Neural cell (in vitro differentiated cells): ENCODE data around the gene ASCC3. TPM values are rescaled to one million over a fixed set of nuclear protein-coding genes. Genes with fewer than 3 reads are reported as not detected.

Source experiments
- H2AFZ ChIP-seq: fragments of 200-600, 300-800 bp; sonication (generic), shearing (Covaris generic); 2 replicates; pipeline ENCODE4 v1.6.0; 2014; ENCODE audit warnings: low read depth, mild to moderate bottlenecking, antibody characterized with exemption, low read length, moderate library complexity
- H3F3A ChIP-seq: fragments of 200-600 bp; shearing (Covaris generic); 2 replicates; pipeline ENCODE4 v1.6.1; 2016; ENCODE audit warnings: mild to moderate bottlenecking, moderate library complexity, mixed read lengths, antibody characterized with exemption, low read length; ENCODE audit not compliant: insufficient read depth, poor library complexity, severe bottlenecking
- H3K27ac ChIP-seq: fragments of 200-600, 300-800 bp; sonication (generic), shearing (Covaris generic); 2 replicates; pipeline ENCODE4 v1.5.1; 2014; ENCODE audit warnings: mild to moderate bottlenecking, low read length, moderate library complexity
- H3K27me3 ChIP-seq: fragments of 300-800, 200-600 bp; sonication (generic), shearing (Covaris generic); 2 replicates; pipeline ENCODE4 v1.6.0; 2014; ENCODE audit warnings: mild to moderate bottlenecking, low read depth, low read length, moderate library complexity; ENCODE audit not compliant: insufficient read depth
- H3K36me3 ChIP-seq: fragments of 300-800, 200-600 bp; sonication (generic), shearing (Covaris generic); 2 replicates; pipeline ENCODE4 v1.5.1; 2014; ENCODE audit warnings: mild to moderate bottlenecking, antibody characterized with exemption, low read length, moderate library complexity; ENCODE audit not compliant: insufficient read depth
- H3K4me2 ChIP-seq: fragments of 300-800, 200-600 bp; sonication (generic), shearing (Covaris generic); 2 replicates; pipeline ENCODE4 v1.6.0; 2014; ENCODE audit warnings: mild to moderate bottlenecking, low read length
- H3K4me3 ChIP-seq: fragments of 300-800, 200-600 bp; sonication (generic), shearing (Covaris generic); 2 replicates; pipeline ENCODE4 v1.5.1; 2014; ENCODE audit warnings: mild to moderate bottlenecking, low read length, moderate library complexity
- H3K79me2 ChIP-seq: fragments of 200-600 bp; shearing (Covaris generic); replicated peaks from 2 replicates; pipeline ENCODE4 v1.6.0; 2014; ENCODE audit warnings: mild to moderate bottlenecking, low read length, moderate library complexity; ENCODE audit not compliant: insufficient read depth
- H3K9ac ChIP-seq: fragments of 300-800, 200-600 bp; sonication (generic), shearing (Covaris generic); 2 replicates; pipeline ENCODE4 v1.6.1; 2016; ENCODE audit warnings: mild to moderate bottlenecking, low read length, mixed read lengths
- H3K9me2 ChIP-seq: fragments of 200-600 bp; shearing (Covaris generic); 2 replicates; pipeline ENCODE4 v1.6.1; 2016; ENCODE audit warnings: mild to moderate bottlenecking, low read length, mixed read lengths; ENCODE audit not compliant: insufficient read depth
- H3K9me3 ChIP-seq: fragments of 200-600, 300-800 bp; sonication (generic), shearing (Covaris generic); 2 replicates; pipeline ENCODE4 v1.6.1; 2016; ENCODE audit warnings: mild to moderate bottlenecking, mixed run types, low read length, moderate library complexity, mixed read lengths
- H4K20me1 ChIP-seq: fragments of 200-600 bp; shearing (Covaris generic); 2 replicates; pipeline ENCODE4 v1.6.1; 2016; ENCODE audit warnings: mild to moderate bottlenecking, mixed run types; ENCODE audit not compliant: insufficient read depth
- EP300 ChIP-seq: fragments of 450-650 bp; conservative IDR thresholded peaks from 2 replicates; pipeline ENCODE4 v1.6.1; 2014; ENCODE audit warnings: antibody characterized with exemption, mild to moderate bottlenecking, moderate library complexity; ENCODE audit not compliant: poor library complexity, severe bottlenecking
- EZH2 ChIP-seq: fragments of 200-600, 300-800 bp; shearing (Covaris generic), sonication (generic); IDR thresholded peaks from 2 replicates; pipeline ENCODE4 v1.6.1; 2014; ENCODE audit warnings: antibody characterized with exemption, low read length, borderline replicate concordance, mild to moderate bottlenecking; ENCODE audit not compliant: insufficient read depth, poor library complexity, severe bottlenecking
- MXI1 ChIP-seq: fragments of 450-650 bp; conservative IDR thresholded peaks from 2 replicates; pipeline ENCODE4 v1.6.1; 2014; ENCODE audit warnings: antibody characterized with exemption, mild to moderate bottlenecking; ENCODE audit not compliant: poor library complexity, severe bottlenecking
- POLR2AphosphoS5 ChIP-seq: IDR thresholded peaks from 2 replicates; pipeline ENCODE4 v1.6.1; 2012
- RAD21 ChIP-seq: fragments of 450-650 bp; conservative IDR thresholded peaks from 2 replicates; pipeline ENCODE4 v1.6.1; 2014; ENCODE audit warnings: antibody characterized with exemption, mild to moderate bottlenecking, moderate library complexity
- REST ChIP-seq: IDR thresholded peaks from 2 replicates; pipeline ENCODE4 v1.6.1; 2012; ENCODE audit warnings: borderline replicate concordance
- SMC3 ChIP-seq: fragments of 450-650 bp; conservative IDR thresholded peaks from 2 replicates; pipeline ENCODE4 v1.6.1; 2014; ENCODE audit warnings: antibody characterized with exemption, mild to moderate bottlenecking, moderate library complexity; ENCODE audit not compliant: poor library complexity
- TAF1 ChIP-seq: IDR thresholded peaks from 2 replicates; pipeline ENCODE4 v1.6.1; 2012; ENCODE audit warnings: low read depth
- polyA plus RNA-seq: library from polyadenylated mRNA; depleted of rRNA; stranded (reverse); fragments of >200 nt; gene quantifications from 2 replicates; pipeline ENCODE4 v1.2.3, GENCODE V29; 2014
- TF ChIP-seq, protein P1 (sequence below): fragments of 450-650 bp; IDR thresholded peaks from 2 replicates; pipeline ENCODE4 v1.5.1; 2014; ENCODE audit warnings: antibody characterized with exemption, mild to moderate bottlenecking, moderate library complexity; ENCODE audit not compliant: poor library complexity, severe bottlenecking

ASCC3 gene
- polyA plus RNA-seq, 1 donor from 2014 or later: 14.9 TPM

DNA sequence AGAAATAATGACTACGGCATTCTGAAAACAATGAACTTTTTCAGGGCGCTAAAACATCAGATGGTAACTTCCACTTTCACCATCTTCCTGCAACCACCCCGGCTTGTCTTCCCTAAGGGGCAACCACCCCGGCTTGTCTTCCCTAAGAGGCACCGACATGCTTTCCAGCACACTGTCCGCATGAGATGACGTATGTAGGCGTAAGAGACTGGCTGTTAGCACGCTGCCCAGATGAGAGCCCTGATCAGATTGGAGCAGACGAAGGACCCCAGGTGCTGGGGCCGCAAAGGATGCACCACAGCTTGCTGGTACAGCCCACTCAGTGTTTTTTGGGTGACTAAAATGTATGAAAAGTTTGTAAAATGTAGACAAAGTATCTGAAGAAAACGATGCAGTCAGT lies 29.3 kb downstream of the ASCC3 start:
- no peak overlapping the region for H3K4me2 ChIP-seq
- no peak overlapping the region for H3K4me3 ChIP-seq
- H3K79me2 ChIP-seq: no peaks in the 10 kb centered on the region
- no peaks in the 10 kb centered on the region for H3K27me3 ChIP-seq
- H3F3A ChIP-seq: no peaks in the 10 kb centered on the region
- TF ChIP-seq POLR2AphosphoS5 (no peak), MXI1 (no peak)
- H3K36me3 ChIP-seq: no peaks in the 10 kb centered on the region
- H3K9me2 ChIP-seq: no peaks in the 10 kb centered on the region
- H3K27ac ChIP-seq: no peak overlapping the region
- no peak overlapping the region for H3K9ac ChIP-seq
- no peaks in the 10 kb centered on the region for H3K9me3 ChIP-seq
- no peak overlapping the region for H2AFZ ChIP-seq
- no peaks in the 10 kb centered on the region for H4K20me1 ChIP-seq

- Histone ChIP-seq H3K4me2 (no peak overlapping the region), H2AFZ (no peak overlapping the region), H3K27ac (no peak overlapping the region), H3F3A (no peaks in the 10 kb centered on the region), H4K20me1 (no peaks in the 10 kb centered on the region), H3K9ac (no peak overlapping the region), H3K9me3 (no peaks in the 10 kb centered on the region), H3K4me3 (no peak overlapping the region), H3K27me3 (no peaks in the 10 kb centered on the region), H3K36me3 (no peaks in the 10 kb centered on the region), H3K9me2 (no peaks in the 10 kb centered on the region), H3K79me2 (peaks cover 3% of the 10 kb centered on the region)
- TF ChIP-seq SMC3: no peak
Observed at GRCh38 chr6:100850174-100850573, 31.0 kb downstream of the ASCC3 start.

DNA sequence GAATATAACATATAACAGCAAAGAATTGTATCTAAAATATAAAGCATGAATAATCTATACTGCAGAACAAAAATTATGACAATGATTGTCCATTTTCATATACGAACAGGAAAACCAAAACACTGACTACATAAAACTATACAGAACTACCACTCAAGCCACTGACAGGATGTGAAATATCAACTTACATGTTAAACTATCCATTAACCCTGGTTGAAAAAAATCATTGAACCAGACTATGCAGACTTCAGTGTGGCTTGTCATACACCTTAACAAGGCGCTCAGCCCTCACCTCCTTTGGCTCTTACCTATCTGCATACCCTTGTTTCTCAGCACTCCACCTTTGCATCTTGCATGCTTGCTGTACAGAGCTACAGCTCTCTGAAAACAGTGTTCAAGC lies 34.9 kb downstream of the ASCC3 start:
- peaks cover 11% of the 10 kb centered on the region for H3K79me2 ChIP-seq

DNA sequence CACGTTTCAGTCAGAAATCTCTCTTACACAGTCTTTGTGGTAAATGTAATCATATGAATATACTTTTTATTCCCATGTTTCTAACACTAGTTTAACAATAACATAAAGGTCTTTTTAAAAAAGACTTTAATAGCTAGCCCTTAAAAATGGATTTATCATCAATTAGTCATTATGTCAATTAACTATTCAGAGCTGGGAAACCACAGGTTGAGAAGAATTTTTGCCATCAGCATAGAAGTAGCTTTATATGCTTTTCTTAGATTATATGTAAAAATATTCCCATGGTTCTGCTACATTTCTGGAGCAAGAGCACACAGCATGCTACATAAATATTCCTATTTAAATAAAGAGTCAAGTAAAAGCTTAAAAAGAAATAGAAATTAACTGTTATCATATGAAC lies 35.5 kb downstream of the ASCC3 start:
- Histone ChIP-seq H3K27ac (no peak overlapping the region), H3K4me2 (no peak overlapping the region), H2AFZ (no peak overlapping the region), H3K4me3 (no peak overlapping the region), H3K9me2 (no peaks in the 10 kb centered on the region), H3K9ac (no peak overlapping the region), H4K20me1 (no peaks in the 10 kb centered on the region), H3K9me3 (no peaks in the 10 kb centered on the region), H3F3A (no peaks in the 10 kb centered on the region), H3K79me2 (peaks cover 11% of the 10 kb centered on the region), H3K27me3 (no peaks in the 10 kb centered on the region), H3K36me3 (no peaks in the 10 kb centered on the region)
- TF ChIP-seq SMC3: no peak
- TF ChIP-seq EZH2: no peak
- TF ChIP-seq MXI1: no peak
- no peak for TF ChIP-seq EP300
- TF ChIP-seq, protein P1, sequence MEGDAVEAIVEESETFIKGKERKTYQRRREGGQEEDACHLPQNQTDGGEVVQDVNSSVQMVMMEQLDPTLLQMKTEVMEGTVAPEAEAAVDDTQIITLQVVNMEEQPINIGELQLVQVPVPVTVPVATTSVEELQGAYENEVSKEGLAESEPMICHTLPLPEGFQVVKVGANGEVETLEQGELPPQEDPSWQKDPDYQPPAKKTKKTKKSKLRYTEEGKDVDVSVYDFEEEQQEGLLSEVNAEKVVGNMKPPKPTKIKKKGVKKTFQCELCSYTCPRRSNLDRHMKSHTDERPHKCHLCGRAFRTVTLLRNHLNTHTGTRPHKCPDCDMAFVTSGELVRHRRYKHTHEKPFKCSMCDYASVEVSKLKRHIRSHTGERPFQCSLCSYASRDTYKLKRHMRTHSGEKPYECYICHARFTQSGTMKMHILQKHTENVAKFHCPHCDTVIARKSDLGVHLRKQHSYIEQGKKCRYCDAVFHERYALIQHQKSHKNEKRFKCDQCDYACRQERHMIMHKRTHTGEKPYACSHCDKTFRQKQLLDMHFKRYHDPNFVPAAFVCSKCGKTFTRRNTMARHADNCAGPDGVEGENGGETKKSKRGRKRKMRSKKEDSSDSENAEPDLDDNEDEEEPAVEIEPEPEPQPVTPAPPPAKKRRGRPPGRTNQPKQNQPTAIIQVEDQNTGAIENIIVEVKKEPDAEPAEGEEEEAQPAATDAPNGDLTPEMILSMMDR: no peak
- TF ChIP-seq REST: no peak
- TF ChIP-seq RAD21: no peak
- TF ChIP-seq POLR2AphosphoS5: no peak
- TF ChIP-seq TAF1: no peak

More for the DNA sequence above, 34.9 kb downstream of the ASCC3 start:
- Histone ChIP-seq H2AFZ (no peak overlapping the region), H3K36me3 (no peaks in the 10 kb centered on the region), H3K9me2 (no peaks in the 10 kb centered on the region), H4K20me1 (no peaks in the 10 kb centered on the region), H3K27me3 (no peaks in the 10 kb centered on the region), H3K9me3 (no peaks in the 10 kb centered on the region), H3K4me2 (no peak overlapping the region), H3F3A (no peaks in the 10 kb centered on the region), H3K9ac (no peak overlapping the region), H3K27ac (no peak overlapping the region), H3K4me3 (no peak overlapping the region)
- no peak for TF ChIP-seq RAD21
